ENCODE measurements around the gene NEK11. TPM values are rescaled to one million over a fixed set of nuclear protein-coding genes. Genes with fewer than 3 reads are reported as not detected.
A peak's percentile ranks its signal among the peaks of the same experiment; 100 is the strongest.

The NEK11 gene
- total RNA-seq, 3 donors from 2014 or later, result 3.9 to 9.4 (median 5.8) TPM

GRCh38 chr3:131169331-131169730 is 142.7 kb downstream of the NEK11 start:
- Histone ChIP-seq H3K9me3 (no peaks in the 10 kb centered on the region), H3K36me3 (ENCODE audit: low read depth) (no peaks in the 10 kb centered on the region), H3K4me3 (no peak overlapping the region), H3K4me1 (ENCODE audit: low read depth) (no peaks in the 10 kb centered on the region)
- intact Hi-C loops (cut with DNase I, micrococcal nuclease), result no loop called here
- TF ChIP-seq, protein P1, sequence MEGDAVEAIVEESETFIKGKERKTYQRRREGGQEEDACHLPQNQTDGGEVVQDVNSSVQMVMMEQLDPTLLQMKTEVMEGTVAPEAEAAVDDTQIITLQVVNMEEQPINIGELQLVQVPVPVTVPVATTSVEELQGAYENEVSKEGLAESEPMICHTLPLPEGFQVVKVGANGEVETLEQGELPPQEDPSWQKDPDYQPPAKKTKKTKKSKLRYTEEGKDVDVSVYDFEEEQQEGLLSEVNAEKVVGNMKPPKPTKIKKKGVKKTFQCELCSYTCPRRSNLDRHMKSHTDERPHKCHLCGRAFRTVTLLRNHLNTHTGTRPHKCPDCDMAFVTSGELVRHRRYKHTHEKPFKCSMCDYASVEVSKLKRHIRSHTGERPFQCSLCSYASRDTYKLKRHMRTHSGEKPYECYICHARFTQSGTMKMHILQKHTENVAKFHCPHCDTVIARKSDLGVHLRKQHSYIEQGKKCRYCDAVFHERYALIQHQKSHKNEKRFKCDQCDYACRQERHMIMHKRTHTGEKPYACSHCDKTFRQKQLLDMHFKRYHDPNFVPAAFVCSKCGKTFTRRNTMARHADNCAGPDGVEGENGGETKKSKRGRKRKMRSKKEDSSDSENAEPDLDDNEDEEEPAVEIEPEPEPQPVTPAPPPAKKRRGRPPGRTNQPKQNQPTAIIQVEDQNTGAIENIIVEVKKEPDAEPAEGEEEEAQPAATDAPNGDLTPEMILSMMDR (IDR thresholded peaks at IDR 0.05), result no peak
- DNase-seq, result no peak
- ATAC-seq, result no peak

- intact Hi-C loops (cut with DNase I, micrococcal nuclease), result no loop called here
- no peaks in the 10 kb centered on the region for H3K4me1 ChIP-seq (ENCODE audit: low read depth)
- ATAC-seq (no peak), DNase-seq (no peak)
- no peak overlapping the region for H3K4me3 ChIP-seq
- no peaks in the 10 kb centered on the region for H3K9me3 ChIP-seq
- H3K36me3 ChIP-seq (ENCODE audit: low read depth), result no peaks in the 10 kb centered on the region
- TF ChIP-seq, protein P1 (IDR thresholded peaks at IDR 0.05), result no peak
These were observed 146.0 kb downstream of the NEK11 start for GRCh38 chr3:131172502-131173200.

DNA sequence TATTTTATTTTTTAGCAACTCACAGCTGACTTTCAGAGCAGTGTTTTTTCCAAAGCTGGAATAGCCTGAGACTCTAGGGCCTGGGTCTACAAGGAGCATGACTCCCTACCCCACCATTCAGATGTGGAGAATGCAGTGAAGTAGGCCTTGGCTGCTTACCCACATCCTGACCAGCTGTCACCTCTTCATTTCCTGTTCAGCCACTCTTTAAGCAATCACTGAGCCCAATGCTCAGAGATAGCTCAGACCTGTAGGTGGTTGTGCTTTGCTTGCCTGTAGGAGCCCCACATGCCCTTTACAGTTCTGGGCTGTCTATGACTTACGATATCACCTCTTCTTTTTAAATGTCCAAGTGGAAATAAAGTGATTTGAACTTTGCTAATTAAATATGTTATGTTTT is 148.1 kb downstream of the NEK11 start:
- Histone ChIP-seq H3K4me3 (no peak overlapping the region), H3K9me3 (no peaks in the 10 kb centered on the region), H3K4me1 (ENCODE audit: low read depth) (no peaks in the 10 kb centered on the region), H3K36me3 (ENCODE audit: low read depth) (no peaks in the 10 kb centered on the region)
- ATAC-seq (peak; percentile 59), DNase-seq (peak in 1 of 3 donors; percentile 3)
- intact Hi-C loops (cut with DNase I, micrococcal nuclease), result no loop called here
- TF ChIP-seq, protein P1 (IDR thresholded peaks at IDR 0.05), result no peak

DNA sequence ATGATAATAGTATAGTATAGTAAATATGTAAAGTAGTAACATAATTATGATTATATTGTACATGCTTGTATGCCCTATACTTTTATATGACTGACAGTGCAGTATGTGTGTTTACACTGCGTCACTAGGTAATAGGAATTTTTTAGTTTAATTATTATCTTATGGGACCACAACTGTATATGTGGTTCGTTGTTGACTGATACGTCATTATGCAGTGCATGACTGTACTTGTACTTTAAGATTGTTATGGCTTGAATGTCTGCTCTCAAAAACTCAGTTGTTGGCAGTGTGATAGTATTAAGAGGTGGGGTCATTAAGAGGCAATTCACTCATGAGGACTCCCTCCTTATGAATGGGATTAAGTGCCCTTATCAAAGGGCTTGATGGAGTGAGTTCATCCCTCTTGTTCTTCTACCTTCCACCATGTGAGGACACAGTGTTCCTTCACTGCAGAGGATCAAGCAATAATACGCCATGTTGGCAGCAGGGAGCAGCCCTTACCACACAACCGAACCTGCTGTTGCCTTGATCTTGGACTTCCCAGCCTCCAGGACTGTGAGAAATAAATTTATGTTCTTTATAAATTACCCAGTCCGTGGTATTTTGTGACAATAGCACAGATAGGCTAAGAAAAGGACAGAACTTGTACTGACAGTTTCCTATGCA is 152.2 kb downstream of the NEK11 start:
- no peak for ATAC-seq
- TF ChIP-seq, protein P1 (IDR thresholded peaks at IDR 0.05), result no peak

GRCh38 chr3:131192701-131193100 is 166.0 kb downstream of the NEK11 start:
- Histone ChIP-seq H3K9me3 (no peaks in the 10 kb centered on the region), H3K4me1 (ENCODE audit: low read depth) (no peaks in the 10 kb centered on the region), H3K36me3 (ENCODE audit: low read depth) (no peaks in the 10 kb centered on the region), H3K4me3 (no peak overlapping the region)
- intact Hi-C loops (cut with DNase I, micrococcal nuclease), result no loop called here
- ATAC-seq (no peak), DNase-seq (no peak)
- TF ChIP-seq, protein P1 (IDR thresholded peaks at IDR 0.05), result no peak

More for the DNA sequence above, 152.2 kb downstream of the NEK11 start:
- intact Hi-C loops (cut with DNase I, micrococcal nuclease), result no loop called here
- Histone ChIP-seq H3K4me1 (ENCODE audit: low read depth) (no peaks in the 10 kb centered on the region), H3K36me3 (ENCODE audit: low read depth) (no peaks in the 10 kb centered on the region), H3K9me3 (no peaks in the 10 kb centered on the region), H3K4me3 (no peak overlapping the region)
- no peak for DNase-seq

All from mucosa of descending colon (tissue), 3 donors.